ENCODE measurements around the gene PIK3CB.
"Not testable (repeated sequence)": the region's sequence is repeated elsewhere in the genome, so short reads cannot be mapped to it uniquely, and the experiment has no call there.

PIK3CB gene

GRCh38 chr3:138629526-138629925, 205.2 kb downstream of the PIK3CB start:
- in situ Hi-C loops (cut with MboI; ENCODE audit: low sequenced_read_pairs): no loop called here

GRCh38 chr3:138625707-138626365, 208.9 kb downstream of the PIK3CB start:
- in situ Hi-C loops (cut with MboI; ENCODE audit: low sequenced_read_pairs): no loop called here

GRCh38 chr3:138624518-138624917, 210.2 kb downstream of the PIK3CB start:
- in situ Hi-C loops (cut with MboI; ENCODE audit: low sequenced_read_pairs): no loop called here

- in situ Hi-C loops (cut with MboI; ENCODE audit: low sequenced_read_pairs): no loop called here
Measured at GRCh38 chr3:138620431-138620830, 214.3 kb downstream of the PIK3CB start.

- in situ Hi-C loops (cut with MboI; ENCODE audit: low sequenced_read_pairs): no loop called here
Measured at GRCh38 chr3:138615462-138615861, 219.3 kb downstream of the PIK3CB start.

GRCh38 chr3:138609898-138610266, 224.8 kb downstream of the PIK3CB start:
- in situ Hi-C loops (cut with MboI; ENCODE audit: low sequenced_read_pairs): no loop called here

GRCh38 chr3:138608322-138609135, 226.2 kb downstream of the PIK3CB start, which contains the start of gene FAIM:
Gene FAIM, plus strand, starts transcription at chr3:138608771. Its CDS starts 10,956 bp downstream, at chr3:138619727.
- in situ Hi-C loops (cut with MboI; ENCODE audit: low sequenced_read_pairs): no loop called here

GRCh38 chr3:138604106-138604595, 230.6 kb downstream of the PIK3CB start:
- in situ Hi-C loops (cut with MboI; ENCODE audit: low sequenced_read_pairs): not testable (repeated sequence)
